ENCODE measurements around the gene MYRIP. TPM values are rescaled to one million over a fixed set of nuclear protein-coding genes. Genes with fewer than 3 reads are reported as not detected.
"Not testable (repeated sequence)": the region's sequence is repeated elsewhere in the genome, so short reads cannot be mapped to it uniquely, and the experiment has no call there.

The MYRIP gene
- total RNA-seq, 1 experiment from 2014 or later = not detected

- BruUV-seq (replicated peaks) = no TSS peak
- peaks cover 12% of the 10 kb centered on the region for H3K27me3 ChIP-seq (ENCODE audit: low read length)
- H3K79me2 ChIP-seq (ENCODE audit: low read length) = no peaks in the 10 kb centered on the region
- ChIA-PET CTCF (no interaction called here), POLR2A (ENCODE audit: unreplicated experiment) (no interaction called here)
- no peak for TF ChIP-seq CTCF (conservative IDR thresholded peaks at IDR 0.05; ENCODE audit: low read depth, low read length)
- TF ChIP-seq EZH2 (IDR thresholded peaks at IDR 0.05; ENCODE audit: low read length, unreplicated experiment) = no peak
- TF ChIP-seq EZH2phosphoT487 (IDR thresholded peaks at IDR 0.05; ENCODE audit: borderline replicate concordance, low read length) = no peak
- no peak overlapping the region for H3K4me2 ChIP-seq (ENCODE audit: low read length)
- ATAC-seq = no peak
- H2AFZ ChIP-seq (ENCODE audit: low read length) = no peak overlapping the region
- no peaks in the 10 kb centered on the region for H3F3A ChIP-seq (ENCODE audit: low read length, unreplicated experiment)
- H4K20me1 ChIP-seq (ENCODE audit: low read length) = no peaks in the 10 kb centered on the region
- no peaks in the 10 kb centered on the region for H3K9me2 ChIP-seq (replicated peaks; ENCODE audit: low read length)
- intact Hi-C loops (cut with micrococcal nuclease) = no loop called here
- no peak overlapping the region for H3K9ac ChIP-seq (ENCODE audit: low read length)
- no peak overlapping the region for H3K4me3 ChIP-seq (ENCODE audit: low read length)
- H3K9me3 ChIP-seq (ENCODE audit: low read length) = no peaks in the 10 kb centered on the region; the same call in 1 of the 2 replicates
- no peaks in the 10 kb centered on the region for H3K4me1 ChIP-seq (ENCODE audit: insufficient read depth, low read length)
- H3K27ac ChIP-seq (ENCODE audit: low read length) = no peak overlapping the region
- DNase-seq = no peak
- H3K36me3 ChIP-seq (ENCODE audit: low read depth, low read length) = no peaks in the 10 kb centered on the region
Measured at GRCh38 chr3:40281995-40282394, 472.6 kb downstream of the MYRIP start.

- DNase-seq; intact Hi-C loops (cut with micrococcal nuclease); H3K9me3 ChIP-seq (ENCODE audit: low read length); BruUV-seq (replicated peaks); H3K4me2 ChIP-seq (ENCODE audit: low read length); H3F3A ChIP-seq (ENCODE audit: low read length, unreplicated experiment); H3K9ac ChIP-seq (ENCODE audit: low read length); H3K9me2 ChIP-seq (replicated peaks; ENCODE audit: low read length); H4K20me1 ChIP-seq (ENCODE audit: low read length); ATAC-seq; CTCF ChIA-PET; H3K4me1 ChIP-seq (ENCODE audit: insufficient read depth, low read length); H3K36me3 ChIP-seq (ENCODE audit: low read depth, low read length); H3K79me2 ChIP-seq (ENCODE audit: low read length); H3K4me3 ChIP-seq (ENCODE audit: low read length); POLR2A ChIA-PET (ENCODE audit: unreplicated experiment); H2AFZ ChIP-seq (ENCODE audit: low read length); H3K27ac ChIP-seq (ENCODE audit: low read length): not testable (repeated sequence)
- peaks cover 12% of the 10 kb centered on the region for H3K27me3 ChIP-seq (ENCODE audit: low read length)
Measured at GRCh38 chr3:40283057-40283456, 473.6 kb downstream of the MYRIP start.

- ATAC-seq (no peak), DNase-seq (no peak)
- Histone ChIP-seq H3K4me2 (ENCODE audit: low read length) (no peak overlapping the region), H2AFZ (ENCODE audit: low read length) (no peak overlapping the region), H3K9me2 (replicated peaks; ENCODE audit: low read length) (no peaks in the 10 kb centered on the region), H3K9me3 (ENCODE audit: low read length) (no peaks in the 10 kb centered on the region; the same call in 1 of the 2 replicates), H3F3A (ENCODE audit: low read length, unreplicated experiment) (no peaks in the 10 kb centered on the region), H3K27ac (ENCODE audit: low read length) (no peak overlapping the region), H4K20me1 (ENCODE audit: low read length) (no peaks in the 10 kb centered on the region), H3K79me2 (ENCODE audit: low read length) (no peaks in the 10 kb centered on the region), H3K9ac (ENCODE audit: low read length) (no peak overlapping the region), H3K36me3 (ENCODE audit: low read depth, low read length) (no peaks in the 10 kb centered on the region), H3K27me3 (ENCODE audit: low read length) (peaks cover 7% of the 10 kb centered on the region; the same call in 1 of the 2 replicates), H3K4me1 (ENCODE audit: insufficient read depth, low read length) (no peaks in the 10 kb centered on the region), H3K4me3 (ENCODE audit: low read length) (no peak overlapping the region)
- ChIA-PET POLR2A (ENCODE audit: unreplicated experiment) (no interaction called here), CTCF (no interaction called here)
- BruUV-seq (replicated peaks) = no TSS peak
- intact Hi-C loops (cut with micrococcal nuclease) = no loop called here
- TF ChIP-seq EZH2 (IDR thresholded peaks at IDR 0.05; ENCODE audit: low read length, unreplicated experiment) = no peak
- TF ChIP-seq CTCF (conservative IDR thresholded peaks at IDR 0.05; ENCODE audit: low read depth, low read length) = no peak
- TF ChIP-seq EZH2phosphoT487 (IDR thresholded peaks at IDR 0.05; ENCODE audit: borderline replicate concordance, low read length) = no peak
Measured at GRCh38 chr3:40287248-40287647, 477.8 kb downstream of the MYRIP start.
